ENCODE data around the gene ARID4B.

ARID4B gene

DNA sequence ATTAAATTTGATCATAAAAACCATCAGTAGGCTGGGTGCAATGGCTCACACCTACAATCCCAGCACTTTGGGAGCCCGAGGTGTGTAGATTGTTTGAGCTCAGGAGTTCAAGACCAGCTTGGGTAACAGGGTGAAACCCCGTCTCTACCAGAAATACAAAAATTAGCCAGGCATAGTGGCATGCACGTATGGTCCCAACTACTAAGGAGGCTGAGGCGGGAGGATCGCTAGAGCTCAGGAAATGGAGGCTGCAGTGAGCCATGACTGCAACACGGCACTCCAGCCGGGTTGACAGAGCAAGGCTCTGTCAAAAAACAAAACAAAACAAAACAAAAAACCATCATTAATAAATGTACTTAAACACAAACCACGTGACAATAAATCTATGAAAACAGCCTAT lies 61.0 kb downstream of the ARID4B start:
- no peaks in the 10 kb centered on the region for H3K9me3 ChIP-seq (ENCODE audit: control insufficient read depth, insufficient read depth, low read depth, low read length)
- no peak overlapping the region for H3K27ac ChIP-seq (ENCODE audit: extremely low read depth, low read depth, low read length)
- peaks cover 24% of the 10 kb centered on the region for H3K4me1 ChIP-seq (ENCODE audit: control insufficient read depth, insufficient read depth, low read length)
- H3K4me3 ChIP-seq (ENCODE audit: low read depth, low read length): no peak overlapping the region
- no peaks in the 10 kb centered on the region for H3K36me3 ChIP-seq (ENCODE audit: control insufficient read depth in 2 of 2, insufficient read depth in 1 of 2, low read length in 2 of 2)
- CTCF ChIA-PET: interaction anchor here (0.7 to 0.9 kb wide), 2 partner anchors 17 to 63 kb away, joined by 3 read pairs; no protein-coding TSS in a partner anchor
- TF ChIP-seq ZNF580 (tag by site-specific recombination; IDR thresholded peaks at IDR 0.05): peak; percentile 39; the same call in 1 of the 2 replicates
- TF ChIP-seq ZNF514 (tag by site-specific recombination; IDR thresholded peaks at IDR 0.05): no peak
- TF ChIP-seq ZNF791 (tag by site-specific recombination; IDR thresholded peaks at IDR 0.05): no peak
- peak; percentile 68; the same call in 1 of the 2 replicates for TF ChIP-seq ZNF202 (tag by site-specific recombination; IDR thresholded peaks at IDR 0.05; ENCODE audit: borderline replicate concordance)
- no peak for TF ChIP-seq ZNF629 (tag by site-specific recombination; IDR thresholded peaks at IDR 0.05)
- TF ChIP-seq ZNF610 (tag by site-specific recombination; IDR thresholded peaks at IDR 0.05; ENCODE audit: borderline replicate concordance): no peak
- TF ChIP-seq ZNF530 (tag by site-specific recombination; IDR thresholded peaks at IDR 0.05; ENCODE audit: low read depth): no peak
- POLR2A ChIA-PET: interaction anchor here (2.1 kb wide), 1 partner anchor 100 kb away, joined by 5 read pairs; the partner anchor contains the start of gene TBCE

DNA sequence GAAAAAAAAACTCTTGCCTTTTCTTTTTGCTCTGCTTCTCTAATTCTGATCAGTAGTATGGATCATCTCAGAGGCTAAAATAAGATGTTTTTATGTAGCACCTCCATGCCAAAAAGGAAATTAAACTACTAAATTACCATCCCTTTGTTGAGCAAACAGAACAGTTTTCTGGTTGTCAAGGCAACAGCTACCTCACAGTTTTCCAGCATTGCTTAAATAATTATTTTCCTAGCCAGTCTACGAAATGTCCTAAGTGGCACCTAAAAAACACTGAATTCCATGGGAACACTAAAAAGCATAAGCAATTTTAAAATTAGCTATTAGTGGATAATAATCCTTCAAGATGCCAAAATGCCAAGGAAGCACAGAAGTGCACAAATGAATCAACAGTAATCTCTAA lies 61.7 kb downstream of the ARID4B start:
- Histone ChIP-seq H3K4me1 (ENCODE audit: control insufficient read depth, insufficient read depth, low read length) (peaks cover 29% of the 10 kb centered on the region), H3K9me3 (ENCODE audit: control insufficient read depth, insufficient read depth, low read depth, low read length) (no peaks in the 10 kb centered on the region), H3K4me3 (ENCODE audit: low read depth, low read length) (no peak overlapping the region), H3K27ac (ENCODE audit: extremely low read depth, low read depth, low read length) (no peak overlapping the region), H3K36me3 (ENCODE audit: control insufficient read depth in 2 of 2, insufficient read depth in 1 of 2, low read length in 2 of 2) (no peaks in the 10 kb centered on the region)
- ChIA-PET POLR2A (interaction anchor here (2.1 kb wide), 1 partner anchor 101 kb away, joined by 5 read pairs; the partner anchor contains the start of gene TBCE), CTCF (interaction anchor here (0.6 to 0.9 kb wide), 3 partner anchors 17 to 136 kb away, joined by 3 to 4 read pairs (median 3); no protein-coding TSS in a partner anchor)
- TF ChIP-seq, protein P1, sequence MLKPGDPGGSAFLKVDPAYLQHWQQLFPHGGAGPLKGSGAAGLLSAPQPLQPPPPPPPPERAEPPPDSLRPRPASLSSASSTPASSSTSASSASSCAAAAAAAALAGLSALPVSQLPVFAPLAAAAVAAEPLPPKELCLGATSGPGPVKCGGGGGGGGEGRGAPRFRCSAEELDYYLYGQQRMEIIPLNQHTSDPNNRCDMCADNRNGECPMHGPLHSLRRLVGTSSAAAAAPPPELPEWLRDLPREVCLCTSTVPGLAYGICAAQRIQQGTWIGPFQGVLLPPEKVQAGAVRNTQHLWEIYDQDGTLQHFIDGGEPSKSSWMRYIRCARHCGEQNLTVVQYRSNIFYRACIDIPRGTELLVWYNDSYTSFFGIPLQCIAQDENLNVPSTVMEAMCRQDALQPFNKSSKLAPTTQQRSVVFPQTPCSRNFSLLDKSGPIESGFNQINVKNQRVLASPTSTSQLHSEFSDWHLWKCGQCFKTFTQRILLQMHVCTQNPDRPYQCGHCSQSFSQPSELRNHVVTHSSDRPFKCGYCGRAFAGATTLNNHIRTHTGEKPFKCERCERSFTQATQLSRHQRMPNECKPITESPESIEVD (tag by site-specific recombination; IDR thresholded peaks at IDR 0.05): peak; percentile 83
- no peak for TF ChIP-seq ZNF175 (tag by site-specific recombination; IDR thresholded peaks at IDR 0.05)
- no peak for TF ChIP-seq ZNF292 (tag by site-specific recombination; IDR thresholded peaks at IDR 0.05; ENCODE audit: borderline replicate concordance, low read depth)

GRCh38 chr1:235265900-235266299 lies 62.1 kb downstream of the ARID4B start:
- no peak overlapping the region for H3K27ac ChIP-seq (ENCODE audit: extremely low read depth, low read depth, low read length)
- no peaks in the 10 kb centered on the region for H3K36me3 ChIP-seq (ENCODE audit: control insufficient read depth in 2 of 2, insufficient read depth in 1 of 2, low read length in 2 of 2)
- ChIA-PET CTCF (interaction anchor here (0.6 to 0.9 kb wide), 3 partner anchors 18 to 517 kb away, joined by 3 to 4 read pairs (median 3); no protein-coding TSS in a partner anchor), POLR2A (interaction anchor here (2.1 kb wide), 1 partner anchor 101 kb away, joined by 5 read pairs; the partner anchor contains the start of gene TBCE)
- no peaks in the 10 kb centered on the region for H3K9me3 ChIP-seq (ENCODE audit: control insufficient read depth, insufficient read depth, low read depth, low read length)
- TF ChIP-seq, protein P2, sequence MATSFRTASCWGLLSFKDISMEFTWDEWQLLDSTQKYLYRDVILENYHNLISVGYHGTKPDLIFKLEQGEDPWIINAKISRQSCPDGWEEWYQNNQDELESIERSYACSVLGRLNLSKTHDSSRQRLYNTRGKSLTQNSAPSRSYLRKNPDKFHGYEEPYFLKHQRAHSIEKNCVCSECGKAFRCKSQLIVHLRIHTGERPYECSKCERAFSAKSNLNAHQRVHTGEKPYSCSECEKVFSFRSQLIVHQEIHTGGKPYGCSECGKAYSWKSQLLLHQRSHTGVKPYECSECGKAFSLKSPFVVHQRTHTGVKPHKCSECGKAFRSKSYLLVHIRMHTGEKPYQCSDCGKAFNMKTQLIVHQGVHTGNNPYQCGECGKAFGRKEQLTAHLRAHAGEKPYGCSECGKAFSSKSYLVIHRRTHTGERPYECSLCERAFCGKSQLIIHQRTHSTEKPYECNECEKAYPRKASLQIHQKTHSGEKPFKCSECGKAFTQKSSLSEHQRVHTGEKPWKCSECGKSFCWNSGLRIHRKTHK (tag by site-specific recombination; IDR thresholded peaks at IDR 0.05): no peak
- 0 out of 2 replicates have a peak, but pooled peaks have one; percentile 3 for TF ChIP-seq ATF2 (tag by site-specific recombination; IDR thresholded peaks at IDR 0.05; ENCODE audit: low read depth)
- TF ChIP-seq MYNN (tag by site-specific recombination; IDR thresholded peaks at IDR 0.05; ENCODE audit: borderline replicate concordance): peak; percentile 53; the same call in 1 of the 2 replicates
- TF ChIP-seq GLIS1 (tag by site-specific recombination; IDR thresholded peaks at IDR 0.05): 0 out of 2 replicates have a peak, but pooled peaks have one; percentile 30
- no peak overlapping the region for H3K4me3 ChIP-seq (ENCODE audit: low read depth, low read length)
- peaks cover 32% of the 10 kb centered on the region for H3K4me1 ChIP-seq (ENCODE audit: control insufficient read depth, insufficient read depth, low read length)
